GM12801 (cell line): Measurements from ENCODE around the gene OR4L1.

Experiments
- TF ChIP-seq, protein P1 (sequence below): IDR thresholded peaks from one replicate; pipeline ENCODE4 v1.5.1; 2011; ENCODE audit warnings: control low read depth; ENCODE audit not compliant: insufficient read length; ENCODE audit errors: extremely low read depth

OR4L1 gene

DNA sequence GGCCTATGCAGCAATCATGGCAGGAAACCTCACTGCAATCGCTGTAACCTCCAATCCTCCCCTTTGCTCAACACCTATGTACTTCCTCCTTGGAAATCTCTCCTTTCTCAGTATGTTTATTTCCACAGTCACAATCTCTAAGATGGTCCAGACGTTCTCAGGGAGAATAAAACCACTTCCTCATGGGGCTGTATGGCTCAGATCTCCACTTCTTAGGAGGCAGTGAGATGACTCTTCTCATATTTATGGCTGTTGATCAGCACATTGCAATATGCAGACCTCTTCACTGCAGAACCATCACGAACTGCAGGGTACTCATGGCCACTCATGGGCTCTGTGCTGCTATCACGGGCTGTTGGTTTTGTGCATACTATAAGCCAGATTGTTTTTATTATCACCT is 33.6 kb downstream of the OR4L1 start:
- TF ChIP-seq, protein P1, sequence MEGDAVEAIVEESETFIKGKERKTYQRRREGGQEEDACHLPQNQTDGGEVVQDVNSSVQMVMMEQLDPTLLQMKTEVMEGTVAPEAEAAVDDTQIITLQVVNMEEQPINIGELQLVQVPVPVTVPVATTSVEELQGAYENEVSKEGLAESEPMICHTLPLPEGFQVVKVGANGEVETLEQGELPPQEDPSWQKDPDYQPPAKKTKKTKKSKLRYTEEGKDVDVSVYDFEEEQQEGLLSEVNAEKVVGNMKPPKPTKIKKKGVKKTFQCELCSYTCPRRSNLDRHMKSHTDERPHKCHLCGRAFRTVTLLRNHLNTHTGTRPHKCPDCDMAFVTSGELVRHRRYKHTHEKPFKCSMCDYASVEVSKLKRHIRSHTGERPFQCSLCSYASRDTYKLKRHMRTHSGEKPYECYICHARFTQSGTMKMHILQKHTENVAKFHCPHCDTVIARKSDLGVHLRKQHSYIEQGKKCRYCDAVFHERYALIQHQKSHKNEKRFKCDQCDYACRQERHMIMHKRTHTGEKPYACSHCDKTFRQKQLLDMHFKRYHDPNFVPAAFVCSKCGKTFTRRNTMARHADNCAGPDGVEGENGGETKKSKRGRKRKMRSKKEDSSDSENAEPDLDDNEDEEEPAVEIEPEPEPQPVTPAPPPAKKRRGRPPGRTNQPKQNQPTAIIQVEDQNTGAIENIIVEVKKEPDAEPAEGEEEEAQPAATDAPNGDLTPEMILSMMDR = no peak

DNA sequence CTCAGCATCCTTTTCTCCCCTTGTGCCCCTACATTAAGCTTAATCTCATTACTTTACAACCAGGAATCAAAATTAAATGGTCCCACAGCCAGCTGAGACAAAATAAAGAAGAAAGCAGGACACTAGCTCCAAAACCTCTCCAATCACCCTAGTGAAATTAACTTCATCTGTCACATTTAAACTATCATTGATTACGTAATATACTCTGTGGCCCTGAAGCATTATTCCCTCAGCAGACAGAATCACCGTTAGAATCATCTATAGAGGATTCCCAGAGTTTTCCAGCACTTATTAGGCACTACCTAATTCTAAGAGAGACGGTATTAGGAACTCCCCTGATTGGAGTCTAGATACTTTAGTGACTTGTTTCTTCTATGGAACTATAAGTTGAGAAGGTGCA is 50.6 kb downstream of the OR4L1 start, which contains the start of gene OR4K17:
Gene OR4K17 (plus strand): TSS at position 302 of the 400 bp plus-strand sequence. CDS start 6,761 bp downstream, outside the sequence.
- TF ChIP-seq, protein P1 = no peak
